ENCODE measurements around the gene RNF126.

GRCh38 chr19:621819-622218 is 41.2 kb downstream of the RNF126 start:
- TF ChIP-seq CTCF (IDR thresholded peaks at IDR 0.05; ENCODE audit: low read depth, low read length) (no peak), EZH2phosphoT487 (IDR thresholded peaks at IDR 0.05; ENCODE audit: low read depth) (no peak)
